Esophagus squamous epithelium (tissue), 4 donors: Measurements from ENCODE around the gene FAM171A1.

Experiments used
- CTCF ChIP-seq, 6 experiments: fragments of 450-650 bp in 4 of 6; fragments of 200-600 bp in 2 of 6; sonication (generic) in 2 of 6; IDR thresholded peaks; one replicate each; pipeline ENCODE4 v1.5.1; 2016 to 2019; ENCODE audit warnings: antibody characterized with exemption in 6 of 6, mild to moderate bottlenecking in 4 of 6, moderate library complexity in 4 of 6
- POLR2A ChIP-seq, 4 donors: fragments of 450-650 bp; IDR thresholded peaks; one replicate each; pipeline ENCODE4 v1.6.1; 2017; ENCODE audit warnings: antibody characterized with exemption in 4 of 4, mild to moderate bottlenecking in 4 of 4, moderate library complexity in 3 of 4

DNA sequence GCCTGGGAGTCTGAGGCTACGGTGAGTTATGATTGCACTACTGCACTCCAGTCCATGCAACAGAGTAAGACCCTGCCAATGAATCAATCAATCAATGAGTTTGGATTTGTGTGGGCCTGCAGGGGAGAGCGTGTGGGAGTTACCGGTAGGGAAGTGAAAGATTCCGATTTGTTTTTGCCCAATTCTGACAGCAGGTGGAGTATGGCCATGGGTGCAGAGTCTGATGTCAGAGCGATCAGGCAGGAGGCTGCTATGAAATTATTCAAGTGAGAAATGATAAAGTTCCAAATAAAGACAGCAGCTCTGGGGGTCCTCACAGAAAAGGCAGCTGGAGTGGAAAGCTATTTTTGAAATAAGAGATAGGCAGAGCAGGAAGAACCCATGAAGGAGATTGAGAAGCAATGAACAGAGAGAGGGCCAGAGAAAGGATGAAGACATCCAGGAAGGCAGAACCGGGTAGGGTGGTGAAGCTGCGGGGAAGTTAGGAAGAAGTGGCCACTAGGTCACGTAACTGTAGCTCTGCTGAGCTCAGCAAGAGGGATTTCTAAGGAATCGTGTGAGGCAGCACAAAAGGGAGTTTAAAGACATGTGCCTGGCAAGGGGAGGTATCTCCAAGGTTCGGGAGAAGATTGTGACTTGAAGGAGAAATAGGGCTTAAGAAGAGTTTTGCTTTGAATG is 108.9 kb downstream of the FAM171A1 start:
- peak in 3 of 6 experiments; percentile 26 to 40 (median 32) for TF ChIP-seq CTCF (IDR thresholded peaks at IDR 0.05)
- no peak for TF ChIP-seq POLR2A (IDR thresholded peaks at IDR 0.05)
